ENCODE measurements around the gene DDOST.

DNA sequence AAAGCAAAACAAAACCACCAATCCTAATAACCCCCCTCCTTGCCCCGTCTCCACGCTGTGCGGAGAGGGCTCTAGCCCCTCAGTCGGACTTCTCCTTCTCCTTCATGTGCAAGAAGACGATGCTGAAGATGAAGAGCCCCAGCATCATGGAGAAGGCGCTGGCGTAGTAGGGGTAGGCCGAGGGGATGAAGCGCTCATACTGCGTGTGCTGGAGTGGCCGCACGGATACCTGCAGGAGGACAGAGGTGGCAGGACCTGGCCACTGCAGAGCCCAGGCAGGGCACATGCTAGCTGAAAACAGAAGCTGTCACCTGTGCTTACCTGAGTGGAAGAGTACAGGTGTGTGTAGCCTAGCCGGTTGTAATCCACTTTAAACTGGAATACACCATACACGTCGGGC lies 8.9 kb downstream of the DDOST start:
- TF ChIP-seq CTCF (IDR thresholded peaks at IDR 0.05) (no peak), POLR2A (IDR thresholded peaks at IDR 0.05) (no peak)
